HUES6 (cell line): Measurements from ENCODE around the gene BCL11A.

ENCODE experiments used
- H3K27ac ChIP-seq: 2 replicates; pipeline ENCODE4 v1.7.0; 2013; ENCODE audit warnings: low read depth, mild to moderate bottlenecking, low read length, inconsistent platforms
- H3K27me3 ChIP-seq: 2 replicates; pipeline ENCODE4 v1.6.1; 2013; ENCODE audit warnings: low read length; ENCODE audit not compliant: control insufficient read depth, insufficient read depth
- H3K36me3 ChIP-seq: 2 replicates; pipeline ENCODE4 v1.6.1; 2013; ENCODE audit warnings: low read length; ENCODE audit not compliant: control insufficient read depth, insufficient read depth
- H3K4me1 ChIP-seq: 2 replicates; pipeline ENCODE4 v1.6.1; 2013; ENCODE audit warnings: low read length; ENCODE audit not compliant: control insufficient read depth, insufficient read depth
- H3K4me3 ChIP-seq: 2 replicates; pipeline ENCODE4 v1.5.1; 2013; ENCODE audit warnings: low read depth, low read length
- H3K9ac ChIP-seq: one replicate; pipeline ENCODE4 v1.6.1; 2013; ENCODE audit warnings: mild to moderate bottlenecking, low read length
- H3K9me3 ChIP-seq: 2 replicates; pipeline ENCODE4 v1.6.1; 2013; ENCODE audit warnings: low read depth, low read length; ENCODE audit not compliant: control insufficient read depth, insufficient read depth

BCL11A gene

GRCh38 chr2:60544954-60545560 is 8.4 kb downstream of the BCL11A start:
- no peak overlapping the region for H3K4me3 ChIP-seq
- no peak overlapping the region for H3K9ac ChIP-seq
- H3K9me3 ChIP-seq = no peaks in the 10 kb centered on the region
- peaks cover 44% of the 10 kb centered on the region for H3K36me3 ChIP-seq
- peaks cover 57% of the 10 kb centered on the region for H3K4me1 ChIP-seq
- no peaks in the 10 kb centered on the region for H3K27me3 ChIP-seq
- H3K27ac ChIP-seq = no peak overlapping the region

GRCh38 chr2:60544062-60544461 is 9.4 kb downstream of the BCL11A start:
- no peak overlapping the region for H3K4me3 ChIP-seq
- H3K4me1 ChIP-seq = peaks cover 67% of the 10 kb centered on the region
- H3K27ac ChIP-seq = peak overlapping the region; percentile 21; the same call in 1 of the 2 replicates
- peaks cover 44% of the 10 kb centered on the region for H3K36me3 ChIP-seq
- H3K9ac ChIP-seq = no peak overlapping the region
- no peaks in the 10 kb centered on the region for H3K27me3 ChIP-seq
- H3K9me3 ChIP-seq = no peaks in the 10 kb centered on the region

DNA sequence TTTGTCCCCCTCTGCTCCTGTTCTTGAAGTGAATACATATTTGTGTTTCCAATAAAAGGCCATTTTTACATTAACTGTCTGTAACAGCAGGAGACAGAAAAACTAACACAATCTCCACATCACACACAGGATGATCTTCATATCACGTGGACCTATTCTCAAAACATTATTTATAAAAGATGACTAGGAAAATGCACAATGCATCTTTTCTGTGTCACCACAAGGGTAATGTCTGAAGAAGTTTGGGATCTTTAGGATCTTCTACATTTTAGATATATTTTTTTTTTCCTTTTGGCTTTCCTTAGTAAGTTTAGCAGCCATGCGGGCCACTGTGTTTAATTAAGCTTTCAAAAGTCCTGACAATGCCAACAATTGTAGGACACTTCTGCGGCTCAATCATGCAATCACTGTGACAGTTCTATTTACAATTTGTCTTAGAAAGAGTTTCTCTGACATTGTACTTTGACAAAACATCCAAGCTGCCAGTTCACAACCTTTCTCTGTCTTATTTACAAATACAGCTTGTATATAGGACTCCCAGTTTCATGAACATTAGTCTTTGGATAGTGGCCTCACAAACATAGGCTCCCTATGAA is 12.3 kb downstream of the BCL11A start:
- H3K4me1 ChIP-seq = peaks cover 77% of the 10 kb centered on the region
- no peaks in the 10 kb centered on the region for H3K27me3 ChIP-seq
- no peak overlapping the region for H3K27ac ChIP-seq
- H3K9ac ChIP-seq = no peak overlapping the region
- H3K9me3 ChIP-seq = no peaks in the 10 kb centered on the region
- H3K4me3 ChIP-seq = no peak overlapping the region
- peaks cover 41% of the 10 kb centered on the region for H3K36me3 ChIP-seq

DNA sequence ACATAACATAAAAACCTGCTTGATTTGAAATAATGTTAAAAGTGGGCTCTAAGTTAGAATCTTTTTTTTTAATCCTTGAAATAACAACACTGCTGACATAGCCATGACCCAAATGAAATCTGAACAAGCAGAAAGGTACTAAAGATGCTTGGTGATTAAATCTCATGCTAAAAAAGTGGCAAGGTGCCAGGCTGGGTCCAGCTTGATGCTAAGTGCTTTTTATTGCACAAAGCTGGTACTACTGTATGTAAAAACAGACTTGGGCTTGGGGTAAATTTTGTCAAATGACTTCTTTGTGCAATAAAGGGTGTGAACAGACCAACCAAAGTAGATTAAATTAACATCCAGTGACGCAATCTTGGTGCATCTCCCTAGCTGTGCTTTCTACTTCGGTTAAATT is 13.4 kb downstream of the BCL11A start:
- H3K9ac ChIP-seq = no peak overlapping the region
- peaks cover 80% of the 10 kb centered on the region for H3K4me1 ChIP-seq
- H3K27me3 ChIP-seq = no peaks in the 10 kb centered on the region
- H3K27ac ChIP-seq = no peak overlapping the region
- peaks cover 30% of the 10 kb centered on the region for H3K36me3 ChIP-seq
- no peaks in the 10 kb centered on the region for H3K9me3 ChIP-seq
- no peak overlapping the region for H3K4me3 ChIP-seq

DNA sequence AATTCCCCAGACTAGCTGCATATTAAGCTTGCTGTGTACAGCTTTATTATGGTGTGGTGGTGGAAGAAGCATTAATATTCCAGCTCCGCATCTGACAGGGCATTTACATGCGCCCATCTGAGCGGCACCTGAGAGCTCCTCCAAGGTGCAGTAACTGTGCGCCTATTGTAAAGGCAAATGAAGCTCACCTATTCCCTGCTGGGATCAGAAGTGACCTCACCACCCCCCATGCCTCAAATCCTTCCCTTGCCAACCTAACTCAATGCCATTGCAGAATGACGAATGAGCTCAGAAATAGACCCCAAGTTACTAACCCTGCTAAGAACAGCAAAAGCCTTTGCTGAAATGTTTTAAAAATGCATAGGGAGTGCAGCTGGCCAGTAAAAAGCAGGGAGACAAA is 14.3 kb downstream of the BCL11A start:
- Histone ChIP-seq H3K27me3 (no peaks in the 10 kb centered on the region), H3K9me3 (no peaks in the 10 kb centered on the region), H3K27ac (no peak overlapping the region), H3K4me3 (no peak overlapping the region), H3K9ac (no peak overlapping the region), H3K4me1 (peaks cover 80% of the 10 kb centered on the region), H3K36me3 (peaks cover 21% of the 10 kb centered on the region)

- no peaks in the 10 kb centered on the region for H3K27me3 ChIP-seq
- no peak overlapping the region for H3K4me3 ChIP-seq
- H3K27ac ChIP-seq = no peak overlapping the region
- H3K4me1 ChIP-seq = peaks cover 80% of the 10 kb centered on the region
- H3K9ac ChIP-seq = no peak overlapping the region
- H3K36me3 ChIP-seq = peaks cover 10% of the 10 kb centered on the region
- H3K9me3 ChIP-seq = no peaks in the 10 kb centered on the region
These were observed 15.4 kb downstream of the BCL11A start for GRCh38 chr2:60538101-60538500.

DNA sequence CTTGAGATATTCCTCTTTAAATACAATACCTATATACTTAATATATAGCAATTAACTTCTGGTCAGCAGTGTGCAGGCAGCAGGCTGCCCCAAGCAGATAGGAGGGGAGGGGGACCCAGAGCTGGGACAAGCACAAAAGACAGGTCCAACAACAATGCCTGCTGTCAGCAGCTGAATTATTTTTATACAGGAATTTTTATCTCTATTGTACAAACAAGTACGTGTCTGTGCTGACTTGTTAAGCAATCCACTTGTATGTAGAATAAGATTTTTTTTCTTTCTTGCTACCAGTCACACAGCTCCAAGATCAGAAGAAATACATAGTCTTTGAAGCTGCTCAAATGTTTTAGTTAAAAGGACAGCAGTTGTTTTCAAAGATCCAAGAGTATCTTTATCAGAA is 16.7 kb downstream of the BCL11A start:
- H3K36me3 ChIP-seq = peaks cover 10% of the 10 kb centered on the region; the same call in 1 of the 2 replicates
- no peak overlapping the region for H3K27ac ChIP-seq
- H3K9me3 ChIP-seq = no peaks in the 10 kb centered on the region
- H3K9ac ChIP-seq = no peak overlapping the region
- peaks cover 92% of the 10 kb centered on the region for H3K4me1 ChIP-seq
- no peaks in the 10 kb centered on the region for H3K27me3 ChIP-seq
- no peak overlapping the region for H3K4me3 ChIP-seq

GRCh38 chr2:60535685-60536312 is 17.7 kb downstream of the BCL11A start:
- H3K27ac ChIP-seq = peak overlapping the region; percentile 12; the same call in 1 of the 2 replicates
- H3K4me3 ChIP-seq = no peak overlapping the region
- peaks cover 95% of the 10 kb centered on the region for H3K4me1 ChIP-seq
- 0 out of 2 replicates have a peak, but pooled peaks cover 5% of the 10 kb centered on the region for H3K36me3 ChIP-seq
- H3K9ac ChIP-seq = no peak overlapping the region
- no peaks in the 10 kb centered on the region for H3K9me3 ChIP-seq
- H3K27me3 ChIP-seq = no peaks in the 10 kb centered on the region

GRCh38 chr2:60534892-60535684 is 18.4 kb downstream of the BCL11A start:
- Histone ChIP-seq H3K36me3 (no peaks in the 10 kb centered on the region), H3K9ac (no peak overlapping the region), H3K4me1 (peaks cover 95% of the 10 kb centered on the region), H3K27me3 (no peaks in the 10 kb centered on the region), H3K9me3 (no peaks in the 10 kb centered on the region), H3K27ac (peak overlapping the region; percentile 12; the same call in 1 of the 2 replicates), H3K4me3 (no peak overlapping the region)

DNA sequence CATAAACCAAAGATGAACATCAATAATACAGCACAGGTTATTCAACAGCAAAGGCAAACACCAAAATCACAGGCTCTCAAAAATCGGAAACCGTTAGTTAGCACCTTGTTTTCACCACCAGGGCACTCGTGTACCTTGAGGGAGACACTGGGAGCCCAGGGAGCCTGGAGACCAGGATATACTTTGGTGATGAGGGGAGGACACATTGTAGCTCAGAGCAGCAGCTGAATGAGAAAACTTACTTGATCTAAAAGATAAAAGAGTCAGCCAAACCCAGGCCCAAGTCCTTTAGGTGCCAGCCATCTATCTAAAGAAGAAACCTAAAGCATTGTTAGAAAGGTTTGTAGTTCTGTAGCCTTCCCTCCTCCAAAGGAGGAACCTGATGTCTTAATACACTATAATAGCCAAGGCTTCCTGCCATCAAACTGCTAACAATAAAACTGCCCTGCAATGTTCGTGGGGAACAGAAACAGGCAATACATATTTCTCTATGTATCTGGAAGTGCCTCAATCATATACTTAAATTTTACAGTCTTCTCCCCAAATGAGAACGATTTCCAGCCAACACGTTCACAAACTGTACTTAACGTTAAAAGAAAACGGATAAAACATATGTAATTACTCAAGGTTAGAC is 19.3 kb downstream of the BCL11A start:
- Histone ChIP-seq H3K9ac (no peak overlapping the region), H3K4me3 (no peak overlapping the region), H3K27ac (no peak overlapping the region), H3K4me1 (peaks cover 95% of the 10 kb centered on the region), H3K36me3 (no peaks in the 10 kb centered on the region), H3K9me3 (no peaks in the 10 kb centered on the region), H3K27me3 (no peaks in the 10 kb centered on the region)
